Esophagus (tissue), 2 donors: ENCODE data around the gene SKIC8. TPM values are rescaled to one million over a fixed set of nuclear protein-coding genes. Genes with fewer than 3 reads are reported as not detected.

Source experiments
- H3K27ac ChIP-seq, 2 donors: one replicate each; pipeline ENCODE4 v1.5.1; 2013; ENCODE audit warnings: low read depth in 2 of 2, mild to moderate bottlenecking in 2 of 2, inconsistent platforms in 1 of 2, low read length in 1 of 2, moderate library complexity in 1 of 2
- H3K27me3 ChIP-seq, 2 donors: one replicate each; pipeline ENCODE4 v1.6.1; 2013; ENCODE audit warnings: low read length in 2 of 2, control low read depth in 1 of 2, mild to moderate bottlenecking in 1 of 2; ENCODE audit not compliant: insufficient read depth in 2 of 2, control insufficient read depth in 1 of 2
- H3K36me3 ChIP-seq, 2 donors: one replicate each; pipeline ENCODE4 v1.6.1; 2013; ENCODE audit warnings: low read length in 1 of 2; ENCODE audit not compliant: control insufficient read depth in 2 of 2, insufficient read depth in 2 of 2
- H3K4me1 ChIP-seq, 2 donors: one replicate each; pipeline ENCODE4 v1.6.1; 2013; ENCODE audit warnings: low read length in 1 of 2; ENCODE audit not compliant: control insufficient read depth in 2 of 2, insufficient read depth in 2 of 2
- H3K4me3 ChIP-seq, 2 donors: one replicate each; pipeline ENCODE4 v1.5.1; 2013; ENCODE audit warnings: low read length in 2 of 2, mild to moderate bottlenecking in 2 of 2, low read depth in 1 of 2, moderate library complexity in 1 of 2
- H3K9me3 ChIP-seq, 2 donors: one replicate each; pipeline ENCODE4 v1.6.1; 2013; ENCODE audit warnings: mild to moderate bottlenecking in 2 of 2, low read depth in 1 of 2, low read length in 1 of 2, moderate library complexity in 1 of 2; ENCODE audit not compliant: control insufficient read depth in 2 of 2, insufficient read depth in 1 of 2
- WGBS, 2 donors: extraction: QIAGEN DNeasy Blood & Tissue Kit; methylation state at CpG; one replicate each; pipeline ENCODE4 v1.1.7; 2013; 5-methylcytosine and 5-hydroxymethylcytosine counted together
- polyA plus RNA-seq, 2 donors: library from polyadenylated mRNA; stranded (reverse); fragments of 200-250 nt; gene quantifications; one replicate each; pipeline ENCODE4 v1.2.3, GENCODE V29; 2013
- donor health status: healthy with polysubstance abuse.
- donor health status: Bipolar disorder and iron deficiency.

The SKIC8 gene
- polyA plus RNA-seq, 2 donors: 29.4 to 53.3 TPM

DNA sequence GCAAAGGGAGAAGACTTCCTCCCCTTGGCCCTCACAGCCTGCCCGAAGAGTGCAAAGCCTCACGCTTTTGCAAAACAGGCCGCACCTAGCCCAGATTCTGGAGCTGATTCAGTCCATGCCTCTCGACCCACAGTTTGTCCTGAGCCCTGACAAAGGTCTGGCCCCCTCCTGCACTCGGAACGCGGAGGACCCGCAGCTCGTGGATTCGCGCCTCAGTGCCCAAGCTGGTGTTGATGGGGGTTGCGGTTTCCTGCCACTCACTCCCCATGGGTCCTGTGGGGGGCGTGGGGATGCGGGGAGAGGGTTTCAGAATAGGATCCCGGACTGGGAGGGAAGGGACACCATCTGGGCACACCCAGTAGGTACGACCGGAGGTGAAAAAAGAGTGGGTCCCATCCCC is 40.1 kb upstream of the SKIC8 start:
- Histone ChIP-seq H3K4me1 (peaks cover 2 to 6% of the 10 kb centered on the region in 2 donors), H3K27ac (no peak overlapping the region), H3K27me3 (peaks cover 13 to 21% of the 10 kb centered on the region in 2 donors), H3K36me3 (no peaks in the 10 kb centered on the region), H3K9me3 (no peaks in the 10 kb centered on the region), H3K4me3 (no peak overlapping the region)
- WGBS, 2 donors: 31 to 35% methylated on average over 17 of the region's 17 CpGs

DNA sequence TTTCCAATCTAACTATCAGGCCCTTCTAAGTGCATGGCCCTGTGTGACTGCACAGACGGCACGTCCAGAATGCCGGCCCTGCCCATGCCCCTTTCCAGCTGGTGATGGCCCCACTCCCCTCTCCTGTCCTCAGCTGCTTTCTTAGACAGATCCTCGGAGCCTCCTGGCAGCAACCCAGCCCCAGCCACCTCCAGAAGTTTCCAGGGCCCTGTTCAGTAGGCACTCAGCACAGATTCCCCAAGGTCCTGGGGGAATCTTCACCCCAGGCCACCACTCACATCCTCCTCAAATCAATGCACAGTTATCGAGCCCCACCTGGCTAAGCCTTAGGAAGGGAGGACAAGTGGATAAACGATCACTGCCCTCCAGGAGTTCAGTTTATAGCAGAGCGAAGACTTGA is 39.4 kb upstream of the SKIC8 start:
- no peaks in the 10 kb centered on the region for H3K9me3 ChIP-seq
- no peaks in the 10 kb centered on the region for H3K36me3 ChIP-seq
- peaks cover 2 to 6% of the 10 kb centered on the region in 2 donors for H3K4me1 ChIP-seq
- H3K4me3 ChIP-seq: no peak overlapping the region
- H3K27me3 ChIP-seq: peaks cover 13 to 21% of the 10 kb centered on the region in 2 donors
- H3K27ac ChIP-seq: no peak overlapping the region
- WGBS, 2 donors: 63 to 65% methylated on average over 7 of the region's 7 CpGs

DNA sequence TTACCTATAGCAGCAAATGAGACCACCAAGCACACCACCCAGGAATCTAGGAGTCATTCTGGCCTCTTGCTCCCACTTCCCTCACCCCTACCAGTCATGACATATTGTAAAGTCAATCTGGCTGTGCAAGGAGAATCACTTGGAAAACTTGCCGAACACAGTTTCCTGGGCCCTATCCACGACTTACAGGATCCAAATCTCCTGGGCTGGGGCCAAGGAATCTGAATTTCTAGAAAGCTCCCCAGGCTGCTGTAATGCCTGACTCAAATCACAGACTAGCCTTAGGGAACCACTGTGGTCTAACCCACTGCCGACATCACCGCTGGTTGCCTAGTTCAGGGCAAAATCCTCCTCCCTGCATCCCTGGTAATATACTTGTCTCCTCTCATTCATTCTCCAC is 36.6 kb upstream of the SKIC8 start:
- peaks cover 8 to 15% of the 10 kb centered on the region in 2 donors for H3K27me3 ChIP-seq
- WGBS, 2 donors: 80 to 87% methylated on average over 4 of the region's 4 CpGs
- no peaks in the 10 kb centered on the region for H3K9me3 ChIP-seq

DNA sequence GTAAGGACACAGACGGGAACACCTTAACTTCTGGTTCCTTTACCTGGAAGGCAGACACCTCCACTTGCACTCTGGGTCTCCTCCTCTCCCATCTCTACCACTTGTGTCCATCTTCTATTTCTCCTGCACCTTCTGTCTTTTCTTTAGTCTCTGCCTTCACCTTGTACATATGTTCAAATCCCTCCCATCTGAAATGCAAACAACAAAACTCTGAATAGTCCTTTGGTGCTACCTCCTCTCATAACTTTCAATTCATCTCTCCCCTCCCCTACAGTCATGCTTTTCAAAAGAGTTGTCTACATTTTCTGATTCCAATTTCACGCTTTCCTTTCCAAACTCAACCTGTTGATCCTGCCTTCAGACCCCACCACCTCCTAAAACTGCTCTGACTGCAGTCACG is 35.4 kb upstream of the SKIC8 start:
- no peaks in the 10 kb centered on the region for H3K36me3 ChIP-seq
- no peaks in the 10 kb centered on the region for H3K9me3 ChIP-seq
- no peaks in the 10 kb centered on the region for H3K4me1 ChIP-seq
- H3K27me3 ChIP-seq: peaks cover 3 to 10% of the 10 kb centered on the region in 2 donors
- H3K27ac ChIP-seq: no peak overlapping the region
- 82 to 93% methylated on average over 3 of the region's 3 CpGs for WGBS, 2 donors
- no peak overlapping the region for H3K4me3 ChIP-seq

More for the DNA sequence above, 36.6 kb upstream of the SKIC8 start:
- Histone ChIP-seq H3K27ac (no peak overlapping the region), H3K36me3 (no peaks in the 10 kb centered on the region), H3K4me3 (no peak overlapping the region), H3K4me1 (peaks cover 2% of the 10 kb centered on the region in 2 donors)

DNA sequence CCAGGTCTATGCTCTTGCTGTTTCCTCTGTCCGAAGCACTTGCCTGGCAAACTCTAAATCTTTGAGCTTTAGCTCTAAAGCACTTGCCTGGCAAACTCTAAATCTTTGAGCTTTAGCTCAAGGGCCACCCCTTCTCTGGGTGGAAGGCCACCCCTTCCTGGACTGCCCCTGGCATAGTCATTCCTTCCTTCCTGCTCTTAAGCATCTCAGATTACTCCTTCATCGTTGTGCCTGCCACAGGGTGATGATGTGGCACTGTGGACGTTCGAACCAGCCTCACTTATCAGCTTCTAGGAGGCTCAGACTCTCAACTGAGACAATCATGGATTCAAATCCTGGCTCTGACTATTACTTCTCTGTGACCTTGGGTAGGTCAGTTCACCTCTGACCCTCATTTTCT is 30.2 kb upstream of the SKIC8 start:
- H3K4me3 ChIP-seq: no peak overlapping the region
- 56 to 59% methylated on average over 4 of the region's 4 CpGs for WGBS, 2 donors
- no peaks in the 10 kb centered on the region for H3K27me3 ChIP-seq
- H3K36me3 ChIP-seq: no peaks in the 10 kb centered on the region
- H3K4me1 ChIP-seq: peaks cover 0 to 6% of the 10 kb centered on the region in 2 donors
- no peak overlapping the region for H3K27ac ChIP-seq
- H3K9me3 ChIP-seq: no peaks in the 10 kb centered on the region

DNA sequence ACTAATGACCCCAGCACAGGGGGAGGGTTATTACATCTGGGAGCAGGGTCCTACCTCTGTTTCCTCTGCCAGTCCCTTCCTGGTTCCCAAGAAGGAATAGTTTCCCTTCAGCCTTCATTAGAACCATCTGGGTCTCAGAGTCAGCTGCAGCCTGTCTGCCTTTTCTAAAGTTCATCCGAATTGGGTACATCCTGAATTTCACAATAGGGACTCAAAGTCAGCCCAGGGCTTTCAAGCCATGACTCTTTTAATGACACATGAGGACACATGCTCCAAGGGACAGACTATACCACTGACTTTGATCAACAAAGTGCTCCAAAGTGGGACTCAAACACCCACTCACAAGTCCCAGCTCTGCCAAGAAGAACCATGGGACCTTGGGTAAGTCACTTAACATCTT is 28.1 kb upstream of the SKIC8 start:
- Histone ChIP-seq H3K27me3 (no peaks in the 10 kb centered on the region), H3K27ac (no peak overlapping the region), H3K4me1 (peaks cover 0 to 6% of the 10 kb centered on the region in 2 donors), H3K9me3 (no peaks in the 10 kb centered on the region), H3K4me3 (no peak overlapping the region), H3K36me3 (no peaks in the 10 kb centered on the region)
- WGBS, 2 donors: 64 to 80% methylated on average over 1 of the region's 1 CpG

DNA sequence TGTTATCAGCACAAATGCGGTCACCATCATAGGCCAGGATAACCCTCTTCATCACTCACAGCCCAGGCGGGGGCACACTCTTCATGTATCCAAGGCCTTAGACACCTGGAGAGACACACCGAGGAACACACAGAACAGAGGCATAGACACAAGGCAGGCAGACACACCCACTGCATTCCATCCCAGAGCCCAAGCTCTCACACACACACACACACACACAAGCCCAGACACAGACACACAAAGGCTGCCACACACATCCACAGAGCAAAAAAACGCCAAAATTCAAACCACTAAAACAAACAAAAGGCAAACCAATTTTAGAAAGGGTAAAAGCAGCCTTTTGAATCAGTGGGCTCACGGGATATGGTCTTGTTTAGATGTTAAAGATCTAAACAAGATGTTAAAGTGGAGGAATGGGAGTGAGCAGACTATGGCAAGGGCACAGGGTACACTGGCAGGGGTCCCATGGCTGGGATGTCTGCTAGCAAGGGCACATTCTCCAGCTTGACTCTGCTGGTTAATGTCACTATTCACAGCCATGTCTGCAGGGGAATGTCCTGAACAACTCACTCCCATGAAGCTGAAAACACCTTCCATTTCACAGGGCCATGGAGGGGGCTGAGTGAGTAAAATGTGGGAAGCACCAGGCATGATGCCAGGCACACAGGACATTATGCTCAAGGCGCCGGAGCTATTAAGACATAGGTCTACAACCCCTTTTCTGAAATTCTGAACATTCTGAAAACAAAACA is 25.9 kb upstream of the SKIC8 start:
- Histone ChIP-seq H3K27ac (no peak overlapping the region), H3K4me3 (no peak overlapping the region), H3K27me3 (no peaks in the 10 kb centered on the region), H3K4me1 (peaks cover 0 to 6% of the 10 kb centered on the region in 2 donors), H3K36me3 (no peaks in the 10 kb centered on the region), H3K9me3 (no peaks in the 10 kb centered on the region)
- WGBS, 2 donors: 49 to 53% methylated on average over 7 of the region's 7 CpGs

DNA sequence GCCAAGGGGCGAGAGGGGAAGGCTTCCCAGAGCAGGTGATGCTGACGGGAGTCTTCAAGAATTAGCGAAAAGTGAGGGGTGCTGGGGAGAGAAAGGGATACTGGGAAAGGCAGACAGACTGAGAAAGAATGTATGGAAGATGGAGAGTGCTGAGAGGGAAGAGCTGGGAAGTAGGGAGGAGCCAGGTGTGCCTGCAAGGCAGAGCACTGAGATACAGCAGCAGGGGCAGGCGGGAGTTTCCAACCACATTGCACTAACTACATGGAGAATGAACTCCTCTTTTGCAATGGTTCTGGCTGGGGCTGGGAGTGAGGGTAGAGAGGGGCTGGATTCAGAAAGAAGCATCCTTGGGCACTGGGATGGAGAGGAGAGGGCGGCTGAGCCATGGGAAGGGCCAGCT is 24.7 kb upstream of the SKIC8 start:
- Histone ChIP-seq H3K4me1 (peaks cover 0 to 6% of the 10 kb centered on the region in 2 donors), H3K27me3 (no peaks in the 10 kb centered on the region), H3K36me3 (no peaks in the 10 kb centered on the region), H3K4me3 (no peak overlapping the region), H3K27ac (no peak overlapping the region), H3K9me3 (no peaks in the 10 kb centered on the region)
- WGBS, 2 donors: 94 to 96% methylated on average over 5 of the region's 5 CpGs

DNA sequence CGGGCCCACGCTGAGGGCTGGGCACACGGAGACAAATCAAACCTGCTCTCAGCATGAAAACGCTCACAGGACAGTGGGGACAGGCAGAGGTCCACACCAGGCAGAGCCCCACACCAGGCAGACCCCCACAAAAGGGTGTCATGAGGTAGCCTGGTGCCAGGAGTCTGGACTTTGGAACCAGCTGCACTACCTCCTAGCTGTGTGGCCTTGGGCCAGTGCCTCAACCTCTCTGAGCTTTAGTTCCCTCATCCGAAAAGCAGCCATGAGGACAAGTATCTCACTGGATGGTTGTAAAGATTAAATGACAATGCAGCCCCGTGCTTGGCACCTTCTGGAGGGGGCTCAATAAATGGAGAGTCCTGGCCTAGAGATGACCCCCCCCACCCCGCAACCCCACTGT is 24.3 kb upstream of the SKIC8 start:
- Histone ChIP-seq H3K27ac (no peak overlapping the region), H3K4me1 (peaks cover 0 to 6% of the 10 kb centered on the region in 2 donors), H3K36me3 (no peaks in the 10 kb centered on the region), H3K9me3 (no peaks in the 10 kb centered on the region), H3K27me3 (no peaks in the 10 kb centered on the region), H3K4me3 (no peak overlapping the region)
- WGBS, 2 donors: 76 to 86% methylated on average over 7 of the region's 7 CpGs
